HepG2 (cell line): Measurements from ENCODE around the gene AADACL4. TPM values are rescaled to one million over a fixed set of nuclear protein-coding genes. Genes with fewer than 3 reads are reported as not detected.
A peak's percentile ranks its signal among the peaks of the same experiment; 100 is the strongest.

ENCODE experiments used
- ARNT2 ChIP-seq: sonication (generic); formaldehyde crosslinking; IDR thresholded peaks from 2 replicates; pipeline ENCODE4 v1.8.0; 2022; ENCODE audit warnings: mild to moderate bottlenecking, low read depth, missing genetic modification reagents, moderate library complexity
- ATF3 ChIP-seq: sonication (generic); formaldehyde crosslinking; IDR thresholded peaks from 2 replicates; pipeline ENCODE4 v1.4.0; 2020; ENCODE audit warnings: missing genetic modification reagents
- FOXK2 ChIP-seq: fragments of 450-650 bp; IDR thresholded peaks from 2 replicates; pipeline ENCODE4 v1.6.1; 2016
- HNF4A ChIP-seq: sonication (generic); formaldehyde crosslinking; IDR thresholded peaks from 2 replicates; pipeline ENCODE4 v1.4.0; 2020; ENCODE audit warnings: missing genetic modification reagents
- IKZF5 ChIP-seq: IDR thresholded peaks from 2 replicates; pipeline ENCODE4 v1.6.1; 2018; ENCODE audit warnings: missing genetic modification reagents, mild to moderate bottlenecking, missing compliant biosample characterization
- IRX3 ChIP-seq: sonication (generic); formaldehyde crosslinking; IDR thresholded peaks from 2 replicates; pipeline ENCODE4 v1.8.1; 2023; ENCODE audit warnings: mild to moderate bottlenecking, low read depth, missing genetic modification reagents, borderline replicate concordance
- KDM6A ChIP-seq: IDR thresholded peaks from 2 replicates; pipeline ENCODE4 v1.6.1; 2016; ENCODE audit warnings: low read depth
- MEIS2 ChIP-seq: sonication (generic); formaldehyde crosslinking; IDR thresholded peaks from 2 replicates; pipeline ENCODE4 v1.9.0; 2021; ENCODE audit warnings: mild to moderate bottlenecking, missing genetic modification reagents
- NFAT5 ChIP-seq: sonication (generic); formaldehyde crosslinking; IDR thresholded peaks from 2 replicates; pipeline ENCODE4 v1.4.0; 2020; ENCODE audit warnings: missing genetic modification reagents
- NR2C2 ChIP-seq: sonication (generic); formaldehyde crosslinking; IDR thresholded peaks from 2 replicates; pipeline ENCODE4 v1.4.0; 2020; ENCODE audit warnings: missing genetic modification reagents, mild to moderate bottlenecking, moderate library complexity, borderline replicate concordance
- PHF21A ChIP-seq: sonication (generic); formaldehyde crosslinking; IDR thresholded peaks from 2 replicates; pipeline ENCODE4 v1.5.0; 2020; ENCODE audit warnings: mild to moderate bottlenecking, missing genetic modification reagents
- RAD51 ChIP-seq: fragments of 450-650 bp; IDR thresholded peaks from 2 replicates; pipeline ENCODE4 v1.6.1; 2016; ENCODE audit warnings: borderline replicate concordance
- SAFB2 ChIP-seq: sonication (generic); formaldehyde crosslinking; IDR thresholded peaks from 2 replicates; pipeline ENCODE4 v1.5.1; 2020; ENCODE audit warnings: missing genetic modification reagents, low read depth, mild to moderate bottlenecking, borderline replicate concordance
- TCF7L2 ChIP-seq: IDR thresholded peaks from 2 replicates; pipeline ENCODE4 v1.6.1; 2011; ENCODE audit warnings: mild to moderate bottlenecking, low read depth, low read length, moderate library complexity
- TFE3 ChIP-seq: IDR thresholded peaks from 2 replicates; pipeline ENCODE4 v1.6.1; 2016
- TOPORS ChIP-seq: sonication (generic); formaldehyde crosslinking; IDR thresholded peaks from 2 replicates; pipeline ENCODE4 v1.8.0; 2023; ENCODE audit warnings: mild to moderate bottlenecking, missing genetic modification reagents
- ZNF24 ChIP-seq: fragments of 450-650 bp; IDR thresholded peaks from 2 replicates; pipeline ENCODE4 v1.6.1; 2017; ENCODE audit warnings: antibody characterized with exemption, mild to moderate bottlenecking
- polyA plus RNA-seq, 8 experiments: library from polyadenylated mRNA; depleted of rRNA in 3 of 8; stranded (reverse) in 7 of 8; unstranded in 1 of 8; fragments of >200 nt; fragmentation: Illumina TruSeq in 4 of 8; extraction: Trizol in 4 of 8; gene quantifications; 2 replicates each; pipeline versions ENCODE4 v1.2.1 to v1.2.3, GENCODE V29; 2011 to 2016; ENCODE audit warnings: low read depth in 4 of 8, missing spikeins in 1 of 8, mixed read lengths in 1 of 8; ENCODE audit not compliant: insufficient read depth in 1 of 8
- total RNA-seq, 5 experiments: library from RNA; depleted of rRNA; stranded (reverse); fragments of >200 nt; fragmentation: Illumina TruSeq; extraction: Trizol; gene quantifications; 2 replicates each; pipeline ENCODE4 v1.2.3, GENCODE V29; 2016; ENCODE audit warnings: low read depth in 1 of 5
- TF ChIP-seq, protein P1 (sequence below): sonication (generic); formaldehyde crosslinking; IDR thresholded peaks from 2 replicates; pipeline ENCODE4 v1.5.1; 2020; ENCODE audit warnings: missing genetic modification reagents, mild to moderate bottlenecking, borderline replicate concordance
- TF ChIP-seq, protein P2 (sequence below): sonication (generic); formaldehyde crosslinking; IDR thresholded peaks from 2 replicates; pipeline ENCODE4 v1.4.0; 2020; ENCODE audit warnings: missing genetic modification reagents

Gene AADACL4
- total and polyA plus RNA-seq, 2 of the 13 experiments (the other 11 are each of a cell fraction or from before 2014, with no cell fraction given) = not detected

- TF ChIP-seq NFAT5 (CRISPR knock-in tag) = no peak
- no peak for TF ChIP-seq RAD51
- no peak for TF ChIP-seq TCF7L2
- peak; percentile 93 for TF ChIP-seq HNF4A (CRISPR knock-in tag)
- peak; percentile 26; the same call in 1 of the 2 replicates for TF ChIP-seq SAFB2 (CRISPR knock-in tag)
- TF ChIP-seq ARNT2 (CRISPR knock-in tag) = peak; percentile 87
- TF ChIP-seq, protein P1, sequence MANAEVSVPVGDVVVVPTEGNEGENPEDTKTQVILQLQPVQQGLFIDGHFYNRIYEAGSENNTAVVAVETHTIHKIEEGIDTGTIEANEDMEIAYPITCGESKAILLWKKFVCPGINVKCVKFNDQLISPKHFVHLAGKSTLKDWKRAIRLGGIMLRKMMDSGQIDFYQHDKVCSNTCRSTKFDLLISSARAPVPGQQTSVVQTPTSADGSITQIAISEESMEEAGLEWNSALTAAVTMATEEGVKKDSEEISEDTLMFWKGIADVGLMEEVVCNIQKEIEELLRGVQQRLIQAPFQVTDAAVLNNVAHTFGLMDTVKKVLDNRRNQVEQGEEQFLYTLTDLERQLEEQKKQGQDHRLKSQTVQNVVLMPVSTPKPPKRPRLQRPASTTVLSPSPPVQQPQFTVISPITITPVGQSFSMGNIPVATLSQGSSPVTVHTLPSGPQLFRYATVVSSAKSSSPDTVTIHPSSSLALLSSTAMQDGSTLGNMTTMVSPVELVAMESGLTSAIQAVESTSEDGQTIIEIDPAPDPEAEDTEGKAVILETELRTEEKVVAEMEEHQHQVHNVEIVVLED (CRISPR knock-in tag) = no peak; the same call in 1 of the 2 replicates
- TF ChIP-seq ATF3 (CRISPR knock-in tag) = peak; percentile 94
- TF ChIP-seq IKZF5 (CRISPR knock-in tag) = peak; percentile 91
- TF ChIP-seq IRX3 (CRISPR knock-in tag) = no peak
- TF ChIP-seq, protein P2, sequence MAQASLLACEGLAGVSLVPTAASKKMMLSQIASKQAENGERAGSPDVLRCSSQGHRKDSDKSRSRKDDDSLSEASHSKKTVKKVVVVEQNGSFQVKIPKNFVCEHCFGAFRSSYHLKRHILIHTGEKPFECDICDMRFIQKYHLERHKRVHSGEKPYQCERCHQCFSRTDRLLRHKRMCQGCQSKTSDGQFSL = no peak
- no peak for TF ChIP-seq FOXK2
- TF ChIP-seq TFE3 (CRISPR knock-in tag) = peak; percentile 55; the same call in 1 of the 2 replicates
- peak; percentile 55; the same call in 1 of the 2 replicates for TF ChIP-seq KDM6A (CRISPR knock-in tag)
- TF ChIP-seq ZNF24 = no peak
- TF ChIP-seq NR2C2 (CRISPR knock-in tag) = no peak; the same call in 1 of the 2 replicates
- TF ChIP-seq TOPORS (CRISPR knock-in tag) = no peak
- TF ChIP-seq PHF21A (CRISPR knock-in tag) = peak; percentile 90
- TF ChIP-seq MEIS2 (CRISPR knock-in tag) = peak; percentile 92
These were observed 24.7 kb upstream of the AADACL4 start (continued) for GRCh38 chr1:12618965-12619791.
